Neural cell (in vitro differentiated cells): ENCODE results near the gene BPIFB6.

Experiments used
- CTCF ChIP-seq: fragments of 450-650 bp; IDR thresholded peaks from 2 replicates; pipeline ENCODE4 v1.5.1; 2014; ENCODE audit warnings: antibody characterized with exemption, mild to moderate bottlenecking, moderate library complexity; ENCODE audit not compliant: poor library complexity, severe bottlenecking
- EP300 ChIP-seq: fragments of 450-650 bp; conservative IDR thresholded peaks from 2 replicates; pipeline ENCODE4 v1.6.1; 2014; ENCODE audit warnings: antibody characterized with exemption, mild to moderate bottlenecking, moderate library complexity; ENCODE audit not compliant: poor library complexity, severe bottlenecking
- POLR2AphosphoS5 ChIP-seq: IDR thresholded peaks from 2 replicates; pipeline ENCODE4 v1.6.1; 2012
- RAD21 ChIP-seq: fragments of 450-650 bp; conservative IDR thresholded peaks from 2 replicates; pipeline ENCODE4 v1.6.1; 2014; ENCODE audit warnings: antibody characterized with exemption, mild to moderate bottlenecking, moderate library complexity

GRCh38 chr20:33082546-33082945 is 51.1 kb downstream of the BPIFB6 start:
- TF ChIP-seq RAD21 (no peak), EP300 (no peak), POLR2AphosphoS5 (no peak), CTCF (no peak)
